KMS-11 (cell line): ENCODE data around the gene HSPA4.

ENCODE experiments used
- H2AFZ ChIP-seq: fragments of 200-600 bp; sonication (generic); 2 replicates; pipeline ENCODE4 v1.6.1; 2016; ENCODE audit warnings: antibody characterized with exemption, mixed run types, low read depth
- H3K27ac ChIP-seq: fragments of 200-600 bp; sonication (generic); 2 replicates; pipeline ENCODE4 v1.6.1; 2016; ENCODE audit warnings: mild to moderate bottlenecking, mixed run types
- H3K27me3 ChIP-seq: fragments of 200-600 bp; sonication (generic); 2 replicates; pipeline ENCODE4 v1.6.1; 2017; ENCODE audit warnings: mild to moderate bottlenecking, low read depth, mixed run types, moderate library complexity; ENCODE audit not compliant: insufficient read depth
- H3K36me3 ChIP-seq: fragments of 200-600 bp; sonication (generic); 2 replicates; pipeline ENCODE4 v1.6.1; 2017; ENCODE audit warnings: mild to moderate bottlenecking, mixed run types; ENCODE audit not compliant: insufficient read depth
- H3K4me1 ChIP-seq: fragments of 200-600 bp; sonication (generic); 2 replicates; pipeline ENCODE4 v1.6.1; 2016; ENCODE audit warnings: mild to moderate bottlenecking, low read depth, mixed run types; ENCODE audit not compliant: poor library complexity, severe bottlenecking
- H3K4me2 ChIP-seq: fragments of 200-600 bp; sonication (generic); 2 replicates; pipeline ENCODE4 v1.7.0; 2016; ENCODE audit warnings: mild to moderate bottlenecking, mixed run types
- H3K4me3 ChIP-seq: fragments of 200-600 bp; sonication (generic); IDR thresholded peaks from 2 replicates; pipeline ENCODE4 v1.6.1; 2017; ENCODE audit warnings: low read depth, low read length, mixed read lengths; ENCODE audit not compliant: insufficient read depth
- H3K79me2 ChIP-seq: fragments of 200-600 bp; sonication (generic); 2 replicates; pipeline ENCODE4 v1.6.1; 2016; ENCODE audit warnings: low read depth, mixed run types; ENCODE audit not compliant: insufficient read depth
- H3K9ac ChIP-seq: fragments of 200-600 bp; sonication (generic); 2 replicates; pipeline ENCODE4 v1.6.1; 2016; ENCODE audit warnings: mild to moderate bottlenecking, mixed run types
- H4K20me1 ChIP-seq: fragments of 200-600 bp; sonication (generic); 2 replicates; pipeline ENCODE4 v1.6.1; 2016; ENCODE audit warnings: mild to moderate bottlenecking, mixed run types; ENCODE audit not compliant: insufficient read depth
- CTCF ChIP-seq: fragments of 200-600 bp; sonication (generic); conservative IDR thresholded peaks from 2 replicates; pipeline ENCODE4 v1.6.1; 2017; ENCODE audit warnings: low read depth, mild to moderate bottlenecking, antibody characterized with exemption, low read length, moderate library complexity, mixed read lengths

HSPA4 gene

GRCh38 chr5:133091034-133091433 is 39.2 kb downstream of the HSPA4 start:
- Histone ChIP-seq H2AFZ (no peak overlapping the region), H3K27me3 (no peaks in the 10 kb centered on the region), H3K79me2 (peaks cover under 1% of the 10 kb centered on the region; the same call in 1 of the 2 replicates), H3K27ac (no peak overlapping the region), H3K4me2 (no peak overlapping the region), H3K36me3 (peaks cover 32% of the 10 kb centered on the region; the same call in 1 of the 2 replicates), H4K20me1 (no peaks in the 10 kb centered on the region; the same call in 1 of the 2 replicates), H3K9ac (no peak overlapping the region), H3K4me3 (no peak overlapping the region), H3K4me1 (peaks cover 7% of the 10 kb centered on the region)
- TF ChIP-seq CTCF, result no peak

GRCh38 chr5:133106343-133106742 is 54.5 kb downstream of the HSPA4 start:
- Histone ChIP-seq H3K36me3 (no peaks in the 10 kb centered on the region; the same call in 1 of the 2 replicates), H3K27me3 (no peaks in the 10 kb centered on the region)
- no peak for TF ChIP-seq CTCF

GRCh38 chr5:133106761-133107572 is 55.2 kb downstream of the HSPA4 start:
- peak overlapping the region; percentile 38; the same call in 1 of the 2 replicates for H3K4me2 ChIP-seq

More at GRCh38 chr5:133106343-133106742, 54.5 kb downstream of the HSPA4 start:
- Histone ChIP-seq H4K20me1 (no peaks in the 10 kb centered on the region), H3K4me1 (peaks cover 69% of the 10 kb centered on the region), H3K4me3 (no peak overlapping the region), H2AFZ (no peak overlapping the region), H3K4me2 (peak overlapping the region; percentile 38; the same call in 1 of the 2 replicates), H3K27ac (peak overlapping the region; percentile 56; the same call in 1 of the 2 replicates), H3K9ac (no peak overlapping the region), H3K79me2 (no peaks in the 10 kb centered on the region)

GRCh38 chr5:133108481-133108921 is 56.7 kb downstream of the HSPA4 start:
- no peak overlapping the region for H3K4me3 ChIP-seq
- no peak overlapping the region for H3K9ac ChIP-seq
- H3K36me3 ChIP-seq, result no peaks in the 10 kb centered on the region; the same call in 1 of the 2 replicates
- H2AFZ ChIP-seq, result no peak overlapping the region
- no peaks in the 10 kb centered on the region for H3K79me2 ChIP-seq
- TF ChIP-seq CTCF, result no peak
- H3K27ac ChIP-seq, result no peak overlapping the region
- H3K27me3 ChIP-seq, result no peaks in the 10 kb centered on the region
- H4K20me1 ChIP-seq, result no peaks in the 10 kb centered on the region
- peaks cover 57% of the 10 kb centered on the region for H3K4me1 ChIP-seq
- no peak overlapping the region for H3K4me2 ChIP-seq

More at GRCh38 chr5:133106761-133107572, 55.2 kb downstream of the HSPA4 start:
- Histone ChIP-seq H3K27me3 (no peaks in the 10 kb centered on the region), H3K36me3 (no peaks in the 10 kb centered on the region; the same call in 1 of the 2 replicates), H3K4me1 (peaks cover 71% of the 10 kb centered on the region), H3K4me3 (no peak overlapping the region), H2AFZ (no peak overlapping the region), H4K20me1 (no peaks in the 10 kb centered on the region), H3K79me2 (no peaks in the 10 kb centered on the region), H3K27ac (peak overlapping the region; percentile 56; the same call in 1 of the 2 replicates), H3K9ac (no peak overlapping the region; the same call in 1 of the 2 replicates)
- no peak for TF ChIP-seq CTCF
